ENCODE measurements around the gene OR1Q1.
"Not testable (repeated sequence)": the region's sequence is repeated elsewhere in the genome, so short reads cannot be mapped to it uniquely, and the experiment has no call there.

The OR1Q1 gene

GRCh38 chr9:122614362-122614761 lies at the start of gene OR1Q1:
TSS of gene OR1Q1 (plus strand) at chr9:122614738. CDS start at chr9:122614738, 0 bp downstream.
- Histone ChIP-seq H3K36me3 (ENCODE audit: control insufficient read depth, insufficient read depth, low read length) (no peaks in the 10 kb centered on the region), H3K27ac (ENCODE audit: low read depth, low read length) (no peak within 1 kb of the TSS), H3K4me1 (ENCODE audit: control insufficient read depth, insufficient read depth, low read length) (no peaks in the 10 kb centered on the region), H3K9ac (ENCODE audit: low read length) (no peak within 1 kb of the TSS), H3K4me3 (ENCODE audit: low read depth, low read length) (no peak within 1 kb of the TSS), H3K27me3 (ENCODE audit: control insufficient read depth, insufficient read depth, low read length) (peaks cover 11% of the 10 kb centered on the region; the same call in 1 of the 2 replicates), H3K9me3 (ENCODE audit: control insufficient read depth, insufficient read depth, low read depth, low read length) (no peaks in the 10 kb centered on the region; the same call in 1 of the 2 replicates)

DNA sequence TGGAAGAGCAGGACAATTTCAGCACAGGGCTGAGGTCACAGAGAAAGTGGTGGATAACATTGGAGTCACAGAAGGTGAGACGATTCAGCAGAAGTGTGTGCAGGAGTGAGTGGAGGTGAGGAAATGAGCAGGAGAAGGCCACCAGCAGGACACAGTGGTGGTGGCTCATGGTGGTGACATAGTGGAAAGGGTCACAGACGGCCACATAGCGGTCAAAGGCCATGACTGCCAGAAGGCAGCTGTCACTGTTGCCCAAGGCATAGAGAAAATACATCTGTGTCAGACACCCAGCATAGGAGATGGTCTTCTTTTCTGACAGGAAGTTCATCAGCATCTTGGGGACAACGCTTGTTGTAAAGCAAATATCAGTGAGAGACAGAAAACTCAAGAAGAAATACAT lies 46.6 kb upstream of the OR1Q1 start:
- Histone ChIP-seq H3K27me3 (ENCODE audit: control insufficient read depth, insufficient read depth, low read length) (peaks cover 3% of the 10 kb centered on the region; the same call in 1 of the 2 replicates), H3K36me3 (ENCODE audit: control insufficient read depth, insufficient read depth, low read length) (no peaks in the 10 kb centered on the region), H3K4me3 (ENCODE audit: low read depth, low read length) (no peak overlapping the region), H3K4me1 (ENCODE audit: control insufficient read depth, insufficient read depth, low read length) (no peaks in the 10 kb centered on the region), H3K9me3 (ENCODE audit: control insufficient read depth, insufficient read depth, low read depth, low read length) (peaks cover 4% of the 10 kb centered on the region; the same call in 1 of the 2 replicates), H3K27ac (ENCODE audit: low read depth, low read length) (no peak overlapping the region), H3K9ac (ENCODE audit: low read length) (no peak overlapping the region)

- Histone ChIP-seq H3K36me3 (ENCODE audit: control insufficient read depth, insufficient read depth, low read length) (no peaks in the 10 kb centered on the region), H3K27me3 (ENCODE audit: control insufficient read depth, insufficient read depth, low read length) (peaks cover 3% of the 10 kb centered on the region; the same call in 1 of the 2 replicates), H3K4me3 (ENCODE audit: low read depth, low read length) (no peak overlapping the region), H3K27ac (ENCODE audit: low read depth, low read length) (no peak overlapping the region), H3K9ac (ENCODE audit: low read length) (no peak overlapping the region), H3K4me1 (ENCODE audit: control insufficient read depth, insufficient read depth, low read length) (no peaks in the 10 kb centered on the region), H3K9me3 (ENCODE audit: control insufficient read depth, insufficient read depth, low read depth, low read length) (peaks cover 2% of the 10 kb centered on the region; the same call in 1 of the 2 replicates)
Observed at GRCh38 chr9:122572456-122572855, 42.1 kb upstream of the OR1Q1 start.

DNA sequence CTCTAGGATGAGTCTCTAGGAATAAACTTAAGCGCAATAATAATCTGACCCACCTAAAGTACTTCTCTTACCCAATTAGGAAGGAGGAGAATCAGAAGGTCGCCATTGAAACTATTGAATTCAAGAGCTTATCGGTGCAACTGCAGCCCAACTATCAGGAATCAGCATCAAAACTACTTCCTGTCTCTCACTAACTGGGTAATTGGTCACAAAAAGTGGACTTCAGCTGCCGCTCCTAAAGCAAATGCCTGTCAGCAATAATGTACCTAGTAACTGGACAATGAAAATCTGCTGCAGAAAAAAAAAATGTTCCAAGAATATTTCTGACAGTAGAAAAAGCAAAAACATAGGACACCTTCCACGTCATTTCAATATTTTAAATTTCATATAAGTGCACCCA lies 34.7 kb upstream of the OR1Q1 start:
- Histone ChIP-seq H3K36me3 (ENCODE audit: control insufficient read depth, insufficient read depth, low read length) (no peaks in the 10 kb centered on the region), H3K4me3 (ENCODE audit: low read depth, low read length) (no peak overlapping the region), H3K27me3 (ENCODE audit: control insufficient read depth, insufficient read depth, low read length) (no peaks in the 10 kb centered on the region), H3K4me1 (ENCODE audit: control insufficient read depth, insufficient read depth, low read length) (no peaks in the 10 kb centered on the region), H3K9me3 (ENCODE audit: control insufficient read depth, insufficient read depth, low read depth, low read length) (no peaks in the 10 kb centered on the region; the same call in 1 of the 2 replicates), H3K9ac (ENCODE audit: low read length) (no peak overlapping the region), H3K27ac (ENCODE audit: low read depth, low read length) (no peak overlapping the region)

DNA sequence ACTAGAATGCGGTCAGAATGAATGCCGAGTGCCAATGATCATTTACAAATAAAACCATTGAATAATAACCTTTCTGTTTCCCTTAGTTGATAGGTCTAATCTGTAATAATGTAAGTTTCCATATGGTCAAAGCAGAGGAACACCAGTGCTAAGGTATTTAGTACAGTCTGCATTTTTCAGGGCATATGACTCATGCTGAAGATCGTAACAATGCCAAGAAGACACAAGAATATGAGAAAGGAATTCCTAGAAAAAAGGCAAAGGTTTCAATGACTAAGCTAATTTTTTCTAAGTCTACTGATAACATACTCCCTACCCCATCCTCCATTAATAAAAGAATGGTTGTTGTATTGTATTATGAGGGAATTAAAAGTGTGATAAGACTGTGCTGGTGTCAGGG lies 34.2 kb upstream of the OR1Q1 start:
- Histone ChIP-seq H3K27me3 (ENCODE audit: control insufficient read depth, insufficient read depth, low read length) (no peaks in the 10 kb centered on the region), H3K9me3 (ENCODE audit: control insufficient read depth, insufficient read depth, low read depth, low read length) (no peaks in the 10 kb centered on the region; the same call in 1 of the 2 replicates), H3K4me1 (ENCODE audit: control insufficient read depth, insufficient read depth, low read length) (no peaks in the 10 kb centered on the region), H3K27ac (ENCODE audit: low read depth, low read length) (no peak overlapping the region), H3K9ac (ENCODE audit: low read length) (no peak overlapping the region), H3K36me3 (ENCODE audit: control insufficient read depth, insufficient read depth, low read length) (no peaks in the 10 kb centered on the region), H3K4me3 (ENCODE audit: low read depth, low read length) (no peak overlapping the region)

DNA sequence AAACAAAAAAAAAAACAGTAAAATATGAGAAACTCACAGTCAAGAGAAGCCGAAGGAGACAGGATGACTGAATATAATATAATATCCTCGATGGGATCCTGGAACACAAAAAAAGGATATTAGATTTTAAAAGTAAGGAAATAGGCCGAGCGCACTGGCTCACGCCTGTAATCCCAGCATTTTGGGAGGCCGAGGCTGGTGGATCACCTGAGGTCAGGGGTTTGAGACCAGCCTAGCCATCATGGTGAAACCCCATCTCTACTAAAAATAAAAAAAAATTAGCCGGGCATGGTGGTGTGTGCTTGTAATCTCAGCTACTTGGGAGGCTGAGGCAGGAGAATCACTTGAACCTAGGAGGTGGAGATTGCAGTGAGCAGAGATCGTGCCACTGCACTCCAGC lies 31.3 kb upstream of the OR1Q1 start, which contains the start of gene OR1L8:
OR1L8 (minus strand) TSS at position 101 of the 400 bp plus-strand sequence. CDS start 14,907 bp downstream, outside the sequence.
- H3K4me1 ChIP-seq (ENCODE audit: control insufficient read depth, insufficient read depth, low read length); H3K9ac ChIP-seq (ENCODE audit: low read length); H3K9me3 ChIP-seq (ENCODE audit: control insufficient read depth, insufficient read depth, low read depth, low read length); H3K36me3 ChIP-seq (ENCODE audit: control insufficient read depth, insufficient read depth, low read length); H3K4me3 ChIP-seq (ENCODE audit: low read depth, low read length); H3K27me3 ChIP-seq (ENCODE audit: control insufficient read depth, insufficient read depth, low read length); H3K27ac ChIP-seq (ENCODE audit: low read depth, low read length): not testable (repeated sequence)

DNA sequence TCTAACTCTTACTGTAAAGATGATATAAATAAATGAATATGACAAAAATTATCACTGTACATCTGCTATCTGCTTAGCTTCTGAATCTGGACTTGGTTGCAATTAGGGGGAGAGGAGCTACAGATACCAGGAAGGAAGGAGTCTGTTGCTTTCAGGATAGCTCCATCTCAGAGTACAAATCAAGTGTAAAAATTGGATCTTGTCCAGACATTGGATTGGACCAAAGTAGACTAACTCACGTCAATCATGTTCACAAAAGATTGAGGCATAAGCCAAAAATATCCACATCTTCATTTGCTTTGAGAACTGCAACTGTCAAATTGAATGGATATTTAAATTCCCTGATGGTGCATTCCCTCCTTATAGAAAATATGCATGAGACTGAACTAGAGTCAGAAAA lies 8.8 kb upstream of the OR1Q1 start:
- Histone ChIP-seq H3K4me3 (ENCODE audit: low read depth, low read length) (no peak overlapping the region), H3K36me3 (ENCODE audit: control insufficient read depth, insufficient read depth, low read length) (no peaks in the 10 kb centered on the region), H3K27ac (ENCODE audit: low read depth, low read length) (no peak overlapping the region), H3K27me3 (ENCODE audit: control insufficient read depth, insufficient read depth, low read length) (peaks cover 9% of the 10 kb centered on the region; the same call in 1 of the 2 replicates), H3K9me3 (ENCODE audit: control insufficient read depth, insufficient read depth, low read depth, low read length) (peaks cover 12% of the 10 kb centered on the region), H3K4me1 (ENCODE audit: control insufficient read depth, insufficient read depth, low read length) (no peaks in the 10 kb centered on the region), H3K9ac (ENCODE audit: low read length) (no peak overlapping the region)

DNA sequence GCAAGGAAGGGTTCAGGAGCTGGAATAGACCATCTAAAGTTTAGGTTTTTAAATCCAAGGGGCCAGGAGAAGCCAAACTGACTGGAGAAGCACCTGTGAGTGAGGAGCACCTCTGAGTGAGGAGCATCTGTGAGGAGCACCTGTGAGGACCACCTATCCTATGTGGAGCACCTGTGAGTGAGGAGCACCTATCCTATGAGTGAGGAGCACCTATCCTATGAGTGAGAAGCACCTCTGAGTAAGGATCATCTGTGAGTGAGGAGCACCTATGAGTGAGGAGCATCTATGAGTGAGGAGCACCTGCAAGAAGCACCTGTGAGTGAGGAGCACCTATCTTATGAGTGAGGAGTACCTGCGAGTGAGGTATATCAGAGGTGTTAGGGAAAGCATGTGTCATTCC lies 8.0 kb upstream of the OR1Q1 start:
- Histone ChIP-seq H3K27me3 (ENCODE audit: control insufficient read depth, insufficient read depth, low read length) (peaks cover 16% of the 10 kb centered on the region; the same call in 1 of the 2 replicates), H3K9ac (ENCODE audit: low read length) (no peak overlapping the region), H3K4me1 (ENCODE audit: control insufficient read depth, insufficient read depth, low read length) (no peaks in the 10 kb centered on the region), H3K4me3 (ENCODE audit: low read depth, low read length) (no peak overlapping the region), H3K36me3 (ENCODE audit: control insufficient read depth, insufficient read depth, low read length) (no peaks in the 10 kb centered on the region), H3K9me3 (ENCODE audit: control insufficient read depth, insufficient read depth, low read depth, low read length) (peaks cover 11% of the 10 kb centered on the region), H3K27ac (ENCODE audit: low read depth, low read length) (no peak overlapping the region)

DNA sequence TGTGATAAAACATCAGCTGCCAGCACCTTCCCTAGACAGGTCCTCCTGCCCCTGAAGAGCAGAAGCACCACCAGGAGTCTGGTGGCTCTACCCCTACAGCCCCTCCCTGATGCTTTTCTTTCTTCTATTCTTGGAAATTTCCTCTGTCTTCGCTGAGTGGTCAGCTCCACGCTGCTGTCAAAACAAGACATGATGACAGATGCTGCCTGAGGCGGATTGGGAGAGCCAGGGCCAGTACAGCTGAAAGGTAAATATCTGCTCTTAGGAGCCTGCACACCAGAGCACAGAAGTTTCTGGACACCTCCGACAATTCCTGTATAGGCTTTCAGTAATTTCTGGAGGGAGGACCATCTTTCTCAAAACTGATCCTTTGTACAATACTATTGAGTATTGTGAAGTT lies 4.7 kb upstream of the OR1Q1 start:
- H3K27me3 ChIP-seq (ENCODE audit: control insufficient read depth, insufficient read depth, low read length) = peaks cover 16% of the 10 kb centered on the region; the same call in 1 of the 2 replicates
- no peak overlapping the region for H3K9ac ChIP-seq (ENCODE audit: low read length)
- H3K36me3 ChIP-seq (ENCODE audit: control insufficient read depth, insufficient read depth, low read length) = no peaks in the 10 kb centered on the region
- H3K27ac ChIP-seq (ENCODE audit: low read depth, low read length) = no peak overlapping the region
- H3K4me3 ChIP-seq (ENCODE audit: low read depth, low read length) = no peak overlapping the region
- peaks cover 7% of the 10 kb centered on the region; the same call in 1 of the 2 replicates for H3K9me3 ChIP-seq (ENCODE audit: control insufficient read depth, insufficient read depth, low read depth, low read length)
- H3K4me1 ChIP-seq (ENCODE audit: control insufficient read depth, insufficient read depth, low read length) = no peaks in the 10 kb centered on the region

GRCh38 chr9:122619996-122620395 lies 5.5 kb downstream of the OR1Q1 start:
- no peak overlapping the region for H3K27ac ChIP-seq (ENCODE audit: low read depth, low read length)
- peaks cover 6% of the 10 kb centered on the region; the same call in 1 of the 2 replicates for H3K27me3 ChIP-seq (ENCODE audit: control insufficient read depth, insufficient read depth, low read length)
- H3K4me1 ChIP-seq (ENCODE audit: control insufficient read depth, insufficient read depth, low read length) = no peaks in the 10 kb centered on the region
- H3K4me3 ChIP-seq (ENCODE audit: low read depth, low read length) = no peak overlapping the region
- H3K9me3 ChIP-seq (ENCODE audit: control insufficient read depth, insufficient read depth, low read depth, low read length) = peaks cover 5% of the 10 kb centered on the region; the same call in 1 of the 2 replicates
- H3K36me3 ChIP-seq (ENCODE audit: control insufficient read depth, insufficient read depth, low read length) = no peaks in the 10 kb centered on the region
- H3K9ac ChIP-seq (ENCODE audit: low read length) = no peak overlapping the region

GRCh38 chr9:122642226-122642625 lies 27.7 kb downstream of the OR1Q1 start:
- no peaks in the 10 kb centered on the region; the same call in 1 of the 2 replicates for H3K9me3 ChIP-seq (ENCODE audit: control insufficient read depth, insufficient read depth, low read depth, low read length)
- H3K4me3 ChIP-seq (ENCODE audit: low read depth, low read length) = no peak overlapping the region
- no peaks in the 10 kb centered on the region for H3K36me3 ChIP-seq (ENCODE audit: control insufficient read depth, insufficient read depth, low read length)
- no peak overlapping the region for H3K9ac ChIP-seq (ENCODE audit: low read length)
- H3K27me3 ChIP-seq (ENCODE audit: control insufficient read depth, insufficient read depth, low read length) = no peaks in the 10 kb centered on the region; the same call in 1 of the 2 replicates
- no peaks in the 10 kb centered on the region for H3K4me1 ChIP-seq (ENCODE audit: control insufficient read depth, insufficient read depth, low read length)
- H3K27ac ChIP-seq (ENCODE audit: low read depth, low read length) = no peak overlapping the region
